NCI-H345 treated with DMSO at 0.1 percent for 48 hours (cell line): Measurements from ENCODE around the gene PLD4.
"Not testable (repeated sequence)": the region's sequence is repeated elsewhere in the genome, so short reads cannot be mapped to it uniquely, and the experiment has no call there.

Experiments used
- DNase-seq: peaks from one replicate; lab custom pipeline; 2025; ENCODE audit not compliant: unreplicated experiment; lab: John Stamatoyannopoulos, UW

The PLD4 gene

DNA sequence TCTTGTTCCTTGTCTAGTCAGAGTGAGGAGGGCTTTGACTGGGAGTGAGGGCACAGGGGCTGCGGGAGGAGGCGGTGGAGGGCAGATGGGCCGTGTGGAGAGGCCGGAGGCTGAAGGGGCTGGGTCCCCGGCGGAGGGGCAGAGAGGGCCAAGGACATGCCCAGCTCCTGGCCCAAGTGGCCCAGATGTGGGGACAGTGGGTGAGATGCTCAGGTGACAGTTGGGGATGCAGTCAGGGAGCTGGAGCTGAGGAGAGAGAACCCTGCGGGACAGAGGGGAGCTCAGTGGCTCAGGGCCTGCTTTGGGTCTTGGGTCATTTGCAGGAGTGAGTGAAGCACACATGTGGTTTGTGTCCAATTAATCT lies 26.5 kb upstream of the PLD4 start:
- no peak for DNase-seq

DNA sequence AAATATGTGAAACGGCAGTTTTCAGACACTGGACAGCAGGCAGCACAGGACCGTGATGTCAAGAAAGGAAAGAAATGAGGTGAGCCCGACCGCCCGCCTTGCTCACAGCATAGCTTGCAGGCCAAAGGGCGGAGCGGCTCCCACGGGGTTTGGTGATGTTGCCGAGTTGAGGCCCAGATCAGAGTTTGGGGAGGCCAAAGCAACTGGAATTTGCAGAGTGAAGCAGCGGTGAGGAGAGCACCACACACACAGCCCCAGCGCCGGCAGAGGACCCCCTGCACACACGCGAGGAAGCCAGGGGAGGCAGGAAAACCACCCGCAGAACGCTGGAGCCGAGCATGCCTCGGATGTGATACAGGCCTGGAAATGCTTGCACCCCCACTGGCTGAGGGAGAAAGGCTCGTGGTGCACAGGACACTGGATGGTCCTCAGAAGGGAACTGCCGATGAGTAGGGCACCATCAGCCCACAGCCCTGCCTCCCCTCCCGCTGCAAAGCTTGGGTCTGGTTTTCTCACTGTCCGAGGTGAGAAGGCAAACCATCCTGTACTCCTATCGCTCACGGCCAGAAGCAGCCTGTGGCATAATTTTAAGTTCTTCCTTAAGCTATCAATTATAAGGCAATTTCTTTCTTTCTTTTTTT lies 25.7 kb upstream of the PLD4 start:
- no peak for DNase-seq

DNA sequence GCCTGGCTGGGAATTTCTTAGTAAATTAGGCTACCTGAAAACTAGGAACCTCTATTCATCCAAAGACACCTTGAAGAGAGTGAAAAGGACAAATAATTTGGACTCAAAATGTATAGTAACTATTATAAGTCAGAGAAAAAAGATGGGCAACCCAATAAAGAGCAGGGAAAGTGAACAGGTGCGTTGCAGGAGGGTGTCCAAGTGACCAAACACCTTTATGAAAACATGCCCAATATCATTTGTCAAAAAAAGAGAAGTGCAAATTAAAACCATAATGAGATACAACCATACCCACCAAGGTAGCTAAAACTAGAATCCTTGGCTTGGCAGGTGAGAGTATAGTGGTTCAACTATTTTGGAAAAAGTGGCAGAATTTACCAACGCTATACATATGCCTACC lies 24.9 kb upstream of the PLD4 start:
- DNase-seq, result no peak

DNA sequence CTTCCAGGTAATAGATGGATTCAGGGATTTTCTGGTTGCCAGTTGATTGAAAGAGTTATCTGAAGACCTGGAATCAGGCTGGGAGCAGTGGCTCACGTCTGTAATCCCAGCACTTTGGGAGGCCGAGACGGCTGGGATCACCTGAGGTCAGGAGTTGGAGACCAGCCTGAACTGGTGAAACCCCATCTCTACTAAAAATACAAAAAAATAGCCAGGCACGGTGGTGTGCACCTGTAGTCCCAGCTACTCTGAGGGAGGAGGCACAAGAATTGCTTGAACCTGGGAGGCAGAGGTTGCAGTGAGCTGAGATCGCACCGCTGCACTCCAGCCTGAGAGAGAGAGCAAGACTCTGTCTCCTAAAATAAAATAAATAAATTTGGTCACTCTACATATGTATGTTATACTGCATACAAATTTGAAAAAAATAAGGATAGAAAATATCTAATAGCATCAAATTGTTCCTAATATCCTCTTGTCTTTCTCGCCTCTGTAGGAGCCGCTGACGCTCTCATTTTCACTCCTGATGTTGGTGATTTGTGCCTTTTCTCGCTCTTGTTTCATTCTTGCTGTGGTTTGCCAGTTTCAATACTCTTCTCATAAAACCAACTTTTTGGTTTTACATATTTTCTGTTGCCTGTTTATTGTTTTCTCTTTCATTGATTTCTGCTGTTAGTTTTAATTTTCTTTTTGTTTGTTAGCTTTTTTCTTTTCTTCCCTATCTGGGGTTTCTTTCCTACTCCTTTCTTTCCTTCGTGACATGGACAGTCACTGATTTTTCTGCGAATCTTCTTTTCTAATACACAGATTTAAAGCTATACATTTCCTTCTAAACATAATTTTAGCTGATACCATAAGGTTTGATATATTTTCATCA lies 23.8 kb upstream of the PLD4 start:
- no peak for DNase-seq

DNA sequence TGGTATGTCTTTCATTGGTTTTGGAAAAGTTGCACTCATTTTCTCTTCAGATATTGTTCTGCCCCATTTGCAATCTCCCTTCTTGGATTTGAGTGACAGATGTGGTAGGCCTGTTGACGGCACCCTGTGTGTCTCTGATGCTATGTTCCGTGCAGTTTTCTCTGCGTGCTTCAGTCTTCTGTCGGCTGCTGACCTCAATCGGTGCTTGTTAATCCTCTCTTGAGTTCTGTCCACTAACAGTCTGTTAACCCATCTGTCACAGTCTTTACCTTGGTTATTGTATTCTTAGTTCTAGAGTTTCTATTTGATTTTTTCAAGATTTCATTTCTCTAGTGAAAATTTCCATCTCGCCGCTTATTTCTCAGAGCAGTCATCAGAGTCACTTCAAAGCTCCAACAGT lies 20.7 kb upstream of the PLD4 start:
- DNase-seq, result no peak

DNA sequence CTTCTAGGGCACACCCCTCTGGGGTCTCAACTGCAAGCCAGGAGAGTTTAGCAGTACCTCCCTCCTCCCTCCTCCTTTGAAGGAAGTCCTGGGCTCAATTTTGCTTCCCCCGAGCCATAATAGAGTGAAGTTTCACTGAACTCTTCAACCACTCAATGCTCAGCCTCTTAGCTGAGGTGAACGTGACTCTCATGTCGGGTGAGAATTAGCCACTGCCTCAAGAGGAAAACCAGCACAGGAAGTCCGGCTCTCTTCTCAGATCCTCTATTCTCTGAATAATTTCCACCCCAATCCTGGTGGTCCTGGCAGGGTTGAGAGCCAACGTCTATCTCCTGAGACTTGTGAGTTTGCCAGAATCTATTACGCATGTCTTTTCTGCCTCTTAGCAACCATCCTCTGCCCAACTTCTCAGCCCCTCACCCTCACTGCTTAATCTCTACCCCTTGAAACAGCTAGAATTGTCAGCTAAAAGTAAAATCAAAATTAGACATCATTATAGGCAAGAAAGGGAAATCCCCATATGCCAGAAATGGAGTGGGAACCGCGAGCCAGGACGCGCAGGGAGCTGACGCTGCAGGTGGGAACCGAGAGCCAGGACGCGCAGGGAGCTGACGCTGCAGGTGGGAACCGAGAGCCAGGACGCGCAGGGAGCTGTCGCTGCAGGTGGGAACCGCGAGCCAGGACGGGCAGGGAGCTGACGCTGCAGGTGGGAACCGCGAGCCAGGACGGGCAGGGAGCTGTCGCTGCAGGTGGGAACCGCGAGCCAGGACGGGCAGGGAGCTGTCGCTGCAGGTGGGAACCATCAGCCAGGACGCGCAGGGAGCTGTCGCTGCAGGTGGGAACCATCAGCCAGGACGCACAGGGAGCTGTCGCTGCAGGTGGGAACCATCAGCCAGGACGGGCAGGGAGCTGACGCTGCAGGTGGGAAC lies 19.8 kb upstream of the PLD4 start:
- not testable (repeated sequence) for DNase-seq

DNA sequence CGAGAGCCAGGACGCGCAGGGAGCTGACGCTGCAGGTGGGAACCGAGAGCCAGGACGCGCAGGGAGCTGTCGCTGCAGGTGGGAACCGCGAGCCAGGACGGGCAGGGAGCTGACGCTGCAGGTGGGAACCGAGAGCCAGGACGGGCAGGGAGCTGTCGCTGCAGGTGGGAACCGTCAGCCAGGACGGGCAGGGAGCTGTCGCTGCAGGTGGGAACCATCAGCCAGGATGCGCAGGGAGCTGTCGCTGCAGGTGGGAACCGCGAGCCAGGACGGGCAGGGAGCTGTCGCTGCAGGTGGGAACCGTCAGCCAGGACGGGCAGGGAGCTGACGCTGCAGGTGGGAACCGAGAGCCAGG lies 19.1 kb upstream of the PLD4 start:
- not testable (repeated sequence) for DNase-seq

DNA sequence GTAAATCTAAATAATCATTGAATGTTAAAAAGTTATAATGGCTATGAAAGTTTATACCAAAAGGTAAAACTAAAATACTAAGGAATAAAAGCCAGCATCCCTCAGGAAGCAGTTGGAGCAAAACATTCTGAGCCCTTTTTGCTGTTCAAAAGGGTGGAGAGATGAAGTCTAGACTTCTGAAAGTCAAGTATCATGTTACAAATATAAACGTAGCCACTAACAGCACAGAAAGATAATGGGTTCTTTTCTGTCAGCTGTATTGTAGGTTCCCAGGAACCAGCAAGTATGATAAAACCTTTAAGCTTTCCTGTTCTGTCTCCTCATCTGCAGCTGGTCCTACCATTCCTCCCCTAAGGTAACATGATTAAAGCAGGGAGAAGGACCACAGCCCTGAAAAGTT lies 16.4 kb upstream of the PLD4 start:
- no peak for DNase-seq

DNA sequence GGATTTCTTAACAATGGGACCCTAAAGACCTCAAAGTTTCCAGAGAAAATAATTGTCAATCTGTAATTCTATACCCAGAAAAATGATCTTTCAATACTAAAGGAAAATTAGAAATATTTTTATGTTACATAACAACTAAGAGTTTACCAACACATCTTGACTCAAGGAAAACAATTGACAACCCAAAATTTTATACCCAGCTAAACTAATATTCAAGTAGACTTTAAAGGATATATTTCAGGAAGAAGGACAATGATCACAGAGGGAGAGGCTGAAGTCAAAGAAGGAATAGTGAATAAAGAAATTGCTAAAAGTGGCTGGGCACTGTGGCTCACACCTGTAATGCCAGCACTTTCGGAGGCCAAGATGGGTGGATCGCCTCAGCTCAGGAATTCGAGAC lies 12.6 kb upstream of the PLD4 start:
- no peak for DNase-seq

DNA sequence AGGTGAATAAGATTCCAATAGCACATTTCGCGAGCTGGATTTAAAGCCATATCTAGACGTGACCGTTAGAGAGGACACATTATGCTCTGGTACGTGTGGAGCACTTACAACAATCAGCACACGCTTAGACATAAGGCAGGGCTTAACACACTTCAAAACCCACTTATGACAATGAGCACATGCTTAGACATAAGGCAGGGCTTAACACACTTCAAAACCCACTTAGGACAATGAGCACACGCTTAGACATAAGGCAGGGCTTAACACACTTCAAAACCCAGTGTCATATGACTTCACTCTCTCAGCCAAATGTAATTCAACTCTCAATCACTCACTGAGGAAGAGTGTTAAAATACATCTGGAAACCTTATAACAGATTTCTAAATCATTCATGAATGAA lies 11.2 kb upstream of the PLD4 start:
- peak; percentile 50 for DNase-seq

DNA sequence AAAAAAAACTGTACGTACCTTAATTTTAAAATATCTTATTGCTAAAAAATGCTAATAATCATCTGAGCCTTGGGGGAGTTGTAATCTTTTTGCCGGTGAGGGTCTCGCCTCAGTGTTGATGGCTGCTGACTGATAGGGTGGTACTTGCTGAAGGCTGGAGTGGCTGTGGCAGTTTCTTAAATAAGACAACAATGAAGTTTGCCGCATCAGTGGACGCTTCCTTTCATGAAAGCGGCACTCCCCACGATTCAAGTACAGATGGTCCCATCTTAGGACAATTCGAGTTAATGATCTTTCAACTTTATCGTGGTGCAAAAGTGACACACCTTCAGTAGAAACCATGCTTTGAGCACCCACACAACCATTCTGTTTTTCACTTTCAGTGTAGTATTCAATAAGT lies 7.6 kb upstream of the PLD4 start:
- DNase-seq, result no peak

DNA sequence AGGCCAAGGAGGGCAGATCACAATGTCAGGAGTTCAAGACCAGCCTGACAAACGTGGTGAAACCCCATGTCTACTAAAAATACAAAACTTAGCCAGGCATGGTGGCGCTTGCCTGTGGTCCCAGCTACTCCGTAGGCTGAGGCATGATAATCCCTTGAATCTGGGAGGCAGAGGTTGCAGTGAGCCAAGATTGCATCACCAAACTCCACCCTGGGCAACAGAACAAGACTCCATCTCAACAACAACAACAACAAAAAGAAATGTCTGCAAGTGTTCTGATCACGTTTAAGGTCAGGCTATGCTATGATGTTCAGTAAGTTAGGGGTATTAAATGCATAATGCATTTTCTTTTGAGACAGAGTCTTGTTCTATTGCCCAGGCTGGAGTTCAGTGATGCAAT lies 6.7 kb upstream of the PLD4 start:
- no peak for DNase-seq

DNA sequence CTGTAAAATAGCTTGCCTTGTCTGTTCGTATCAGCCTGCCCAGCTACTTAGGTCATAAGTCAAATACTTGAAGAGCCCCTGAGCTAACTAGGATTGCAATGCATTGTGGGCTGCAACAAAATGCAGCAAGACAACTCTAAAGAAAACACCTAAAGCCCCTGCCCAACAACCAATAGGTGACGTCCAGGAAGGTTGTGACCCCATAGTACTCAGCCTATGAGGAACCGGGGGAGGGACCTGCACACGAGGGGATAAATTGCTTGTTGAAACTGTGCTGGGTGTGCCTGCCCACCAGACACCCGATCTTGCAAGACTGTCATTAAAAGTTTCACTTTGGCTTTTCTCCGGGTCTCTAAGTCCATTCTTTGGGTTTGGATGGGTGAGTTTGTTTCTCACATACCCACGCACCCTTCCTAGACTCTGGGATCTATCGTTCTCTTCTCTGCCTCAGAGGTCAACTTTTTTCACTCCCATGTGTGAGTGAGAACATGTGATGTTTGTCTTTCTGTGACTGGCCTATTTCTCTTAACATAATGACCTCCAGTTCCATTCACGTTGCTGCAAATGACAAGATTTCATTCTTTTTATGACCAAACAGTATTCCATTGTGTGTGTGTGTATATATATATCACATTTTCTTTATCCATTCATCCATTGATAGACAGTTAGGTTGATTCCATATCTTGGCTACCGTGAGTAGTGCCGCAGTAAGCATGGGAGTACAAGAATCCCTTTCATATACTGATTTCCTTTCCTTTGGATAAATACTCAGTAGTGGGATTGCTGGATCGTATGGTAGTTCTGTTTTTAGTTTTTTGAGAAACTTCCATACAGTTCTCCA lies 5.3 kb upstream of the PLD4 start:
- DNase-seq, result not testable (repeated sequence)

DNA sequence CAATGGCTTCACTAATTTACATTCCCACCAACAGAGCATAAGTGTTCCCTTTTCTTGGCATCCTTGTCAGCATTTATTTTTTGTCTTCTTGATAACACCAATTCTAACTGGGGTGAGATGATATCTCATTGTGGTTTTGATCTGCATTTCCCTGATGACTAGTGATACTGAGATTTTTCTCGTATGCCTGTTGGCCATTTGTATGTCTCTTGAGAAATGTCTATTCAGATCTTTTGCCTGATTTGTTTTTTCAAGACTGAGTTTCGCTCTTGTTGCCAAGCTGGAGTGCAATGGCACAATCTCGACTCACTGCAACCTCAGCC lies 4.7 kb upstream of the PLD4 start:
- no peak for DNase-seq

DNA sequence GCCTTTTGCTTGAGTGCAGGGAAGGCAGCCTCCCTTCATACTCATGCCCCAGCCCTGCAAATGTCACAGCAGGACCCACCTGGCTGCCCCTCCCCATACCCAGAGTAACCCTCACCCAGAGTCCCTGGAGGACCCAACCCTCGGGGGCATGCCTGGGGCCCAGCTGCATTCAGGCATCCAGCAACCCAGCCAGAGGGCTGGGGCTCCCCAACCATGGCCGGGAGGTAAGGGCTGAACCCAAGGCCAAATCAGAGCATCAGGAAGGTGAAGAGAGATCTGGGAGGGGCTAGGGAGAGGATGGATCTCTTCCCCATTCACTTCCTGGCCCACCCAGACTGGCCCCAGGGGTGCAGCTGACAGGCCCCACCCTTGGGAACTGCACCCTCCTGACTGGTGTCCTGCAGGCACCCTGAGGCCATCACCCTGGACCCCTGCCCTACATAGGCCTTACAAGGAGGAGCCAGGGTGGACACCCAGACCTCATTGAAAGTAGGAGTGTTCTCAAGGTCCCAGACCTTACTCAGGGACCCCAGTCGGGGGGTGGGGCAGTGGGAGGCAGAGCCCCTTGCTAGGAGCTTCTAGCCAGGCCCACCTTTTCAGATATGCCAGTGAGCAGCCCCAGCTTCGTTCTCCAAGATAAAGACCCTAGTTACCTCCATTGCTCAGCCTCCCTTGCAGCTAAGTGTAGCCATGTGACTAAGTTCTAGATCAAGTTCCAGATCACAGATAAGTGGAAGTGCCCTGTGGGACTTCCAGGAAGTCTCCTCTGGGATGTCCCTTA lies 849 bp upstream of the PLD4 start:
- DNase-seq, result no peak

DNA sequence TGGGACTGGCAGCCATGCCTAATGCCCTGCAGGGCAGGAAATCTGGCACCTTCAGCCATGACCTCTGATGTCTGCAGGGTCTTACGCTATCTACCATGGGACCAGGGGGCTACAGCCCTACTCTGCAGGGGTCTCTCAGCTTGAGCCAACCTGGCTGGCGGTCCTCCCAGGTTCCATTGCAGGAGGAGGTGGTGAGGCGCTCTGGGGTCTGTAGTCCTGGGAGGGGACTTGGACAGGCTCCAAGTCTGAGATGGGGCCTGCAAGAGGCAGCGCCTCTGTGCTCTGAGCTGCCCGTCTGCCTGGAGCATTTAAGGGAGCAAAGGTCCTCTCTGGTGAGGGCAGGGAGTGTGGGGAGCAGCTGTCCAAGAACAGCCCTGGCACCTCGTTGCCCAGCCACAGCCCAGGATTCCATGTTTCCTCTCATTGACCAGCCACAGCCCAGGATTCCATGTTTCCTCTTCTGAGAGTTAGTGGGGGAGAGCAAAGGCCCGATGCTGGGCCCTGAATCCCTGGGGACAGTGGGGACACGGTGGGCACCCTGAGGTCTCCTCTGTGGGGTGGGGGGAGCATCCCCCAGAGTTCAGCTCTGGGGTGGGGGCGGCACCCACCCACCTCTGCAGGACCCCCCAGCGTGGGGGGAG lies 655 bp downstream of the PLD4 start:
- DNase-seq, result no peak

DNA sequence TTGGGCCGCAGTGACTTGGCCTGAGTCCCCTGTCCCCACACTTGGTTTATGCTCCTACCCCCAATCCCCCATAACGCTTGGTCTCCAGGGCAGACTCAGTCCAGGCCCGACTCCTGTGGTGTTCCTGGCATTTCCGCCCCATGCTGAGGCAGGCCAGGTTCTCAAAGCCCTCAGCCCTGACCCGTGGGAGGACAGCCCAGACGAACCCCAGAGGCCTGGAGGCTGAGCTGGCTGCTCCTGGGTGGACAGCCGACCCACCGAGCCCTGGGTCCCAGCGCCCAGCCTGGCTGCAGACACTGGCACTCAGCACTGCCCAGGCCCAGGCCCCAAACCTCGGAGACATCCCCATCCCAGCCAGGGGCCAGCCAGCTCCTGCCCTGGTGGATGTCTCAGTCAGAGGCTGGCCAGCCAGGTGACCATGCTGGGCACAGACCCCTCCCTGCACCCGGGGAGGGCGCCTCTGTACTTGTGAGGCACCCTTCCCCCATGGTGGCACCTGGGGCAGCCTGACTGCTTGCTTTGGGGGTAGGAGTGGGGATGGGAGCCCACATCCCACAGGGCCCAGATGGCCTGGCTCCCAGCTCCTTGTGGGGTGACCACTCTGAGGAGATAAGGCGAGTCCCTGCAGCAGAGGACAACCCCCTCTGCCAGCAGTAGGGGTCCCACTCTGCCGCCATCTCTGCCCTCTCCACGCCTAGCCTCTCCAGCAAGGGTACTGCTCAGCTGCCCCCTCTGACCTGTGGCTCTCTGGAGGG lies 1.4 kb downstream of the PLD4 start:
- no peak for DNase-seq

DNA sequence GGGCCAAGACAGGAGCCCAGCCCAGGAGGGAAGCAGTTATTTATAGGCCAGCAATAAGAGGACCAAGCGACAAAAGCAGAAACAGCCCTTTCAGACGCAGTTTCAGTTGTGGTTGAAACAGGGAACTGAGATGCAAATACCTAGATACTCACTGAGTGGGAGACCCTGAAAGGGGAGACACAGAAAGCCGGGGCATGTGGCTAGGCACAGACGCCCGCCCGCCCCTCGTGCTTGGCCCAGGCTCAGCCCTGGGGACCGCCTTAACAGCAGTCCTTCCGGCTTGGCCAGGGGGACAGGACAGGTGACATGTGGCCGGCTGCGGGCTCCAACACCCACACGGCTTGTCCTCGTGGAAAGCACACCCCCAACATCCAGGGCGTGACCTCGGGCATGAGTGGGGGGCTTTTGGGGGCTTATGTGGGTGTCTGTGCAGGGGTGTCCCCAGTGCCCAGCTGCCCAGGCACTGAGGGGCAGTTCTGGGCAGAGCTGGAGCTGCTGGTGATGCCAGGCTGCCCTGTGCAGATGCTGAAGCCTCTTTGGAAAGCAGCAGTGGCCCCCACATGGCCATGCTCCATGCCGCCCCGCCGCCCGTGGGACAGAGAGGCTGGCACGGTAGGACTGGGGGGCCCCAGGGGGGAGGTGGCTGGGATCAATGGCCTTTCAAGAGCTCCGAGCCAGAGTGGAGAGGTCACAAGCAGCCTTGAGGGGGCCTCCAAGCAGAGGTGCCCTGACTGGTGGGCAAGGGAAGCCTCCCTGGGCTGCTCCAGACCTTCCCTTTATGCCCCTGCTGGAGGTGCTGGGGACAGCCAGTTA lies 2.1 kb downstream of the PLD4 start:
- DNase-seq, result no peak
